ENCODE results near the gene STH.
"Not testable (repeated sequence)": the region's sequence is repeated elsewhere in the genome, so short reads cannot be mapped to it uniquely, and the experiment has no call there.

Gene STH

DNA sequence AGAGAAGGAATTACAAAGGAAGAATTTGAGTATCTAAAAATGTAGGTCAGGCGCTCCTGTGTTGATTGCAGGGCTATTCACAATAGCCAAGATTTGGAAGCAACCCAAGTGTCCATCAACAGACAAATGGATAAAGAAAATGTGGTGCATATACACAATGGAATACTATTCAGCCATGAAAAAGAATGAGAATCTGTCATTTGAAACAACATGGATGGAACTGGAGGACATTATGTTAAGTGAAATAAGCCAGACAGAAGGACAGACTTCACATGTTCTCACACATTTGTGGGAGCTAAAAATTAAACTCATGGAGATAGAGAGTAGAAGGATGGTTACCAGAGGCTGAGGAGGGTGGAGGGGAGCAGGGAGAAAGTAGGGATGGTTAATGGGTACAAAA is 7.0 kb downstream of the STH start:
- DNase-seq (ENCODE audit: low read depth in 2 of 2): not testable (repeated sequence)

DNA sequence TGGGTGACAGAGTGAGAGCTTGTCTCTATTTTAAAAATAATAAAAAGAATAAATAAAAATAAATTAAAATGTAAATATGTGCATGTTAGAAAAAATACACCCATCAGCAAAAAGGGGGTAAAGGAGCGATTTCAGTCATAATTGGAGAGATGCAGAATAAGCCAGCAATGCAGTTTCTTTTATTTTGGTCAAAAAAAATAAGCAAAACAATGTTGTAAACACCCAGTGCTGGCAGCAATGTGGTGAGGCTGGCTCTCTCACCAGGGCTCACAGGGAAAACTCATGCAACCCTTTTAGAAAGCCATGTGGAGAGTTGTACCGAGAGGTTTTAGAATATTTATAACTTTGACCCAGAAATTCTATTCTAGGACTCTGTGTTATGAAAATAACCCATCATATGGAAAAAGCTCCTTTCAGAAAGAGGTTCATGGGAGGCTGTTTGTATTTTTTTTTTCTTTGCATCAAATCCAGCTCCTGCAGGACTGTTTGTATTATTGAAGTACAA is 8.5 kb downstream of the STH start:
- DNase-seq (ENCODE audit: low read depth in 2 of 2): no peak

DNA sequence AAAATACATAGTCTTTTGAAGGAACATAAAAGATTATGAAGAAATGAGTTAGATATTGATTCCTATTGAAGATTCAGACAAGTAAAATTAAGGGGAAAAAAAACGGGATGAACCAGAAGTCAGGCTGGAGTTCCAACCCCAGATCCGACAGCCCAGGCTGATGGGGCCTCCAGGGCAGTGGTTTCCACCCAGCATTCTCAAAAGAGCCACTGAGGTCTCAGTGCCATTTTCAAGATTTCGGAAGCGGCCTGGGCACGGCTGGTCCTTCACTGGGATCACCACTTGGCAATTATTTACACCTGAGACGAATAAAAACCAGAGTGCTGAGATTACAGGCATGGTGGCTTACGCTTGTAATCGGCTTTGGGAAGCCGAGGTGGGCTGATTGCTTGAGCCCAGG is 9.5 kb downstream of the STH start:
- no peak for DNase-seq (ENCODE audit: low read depth in 2 of 2)

DNA sequence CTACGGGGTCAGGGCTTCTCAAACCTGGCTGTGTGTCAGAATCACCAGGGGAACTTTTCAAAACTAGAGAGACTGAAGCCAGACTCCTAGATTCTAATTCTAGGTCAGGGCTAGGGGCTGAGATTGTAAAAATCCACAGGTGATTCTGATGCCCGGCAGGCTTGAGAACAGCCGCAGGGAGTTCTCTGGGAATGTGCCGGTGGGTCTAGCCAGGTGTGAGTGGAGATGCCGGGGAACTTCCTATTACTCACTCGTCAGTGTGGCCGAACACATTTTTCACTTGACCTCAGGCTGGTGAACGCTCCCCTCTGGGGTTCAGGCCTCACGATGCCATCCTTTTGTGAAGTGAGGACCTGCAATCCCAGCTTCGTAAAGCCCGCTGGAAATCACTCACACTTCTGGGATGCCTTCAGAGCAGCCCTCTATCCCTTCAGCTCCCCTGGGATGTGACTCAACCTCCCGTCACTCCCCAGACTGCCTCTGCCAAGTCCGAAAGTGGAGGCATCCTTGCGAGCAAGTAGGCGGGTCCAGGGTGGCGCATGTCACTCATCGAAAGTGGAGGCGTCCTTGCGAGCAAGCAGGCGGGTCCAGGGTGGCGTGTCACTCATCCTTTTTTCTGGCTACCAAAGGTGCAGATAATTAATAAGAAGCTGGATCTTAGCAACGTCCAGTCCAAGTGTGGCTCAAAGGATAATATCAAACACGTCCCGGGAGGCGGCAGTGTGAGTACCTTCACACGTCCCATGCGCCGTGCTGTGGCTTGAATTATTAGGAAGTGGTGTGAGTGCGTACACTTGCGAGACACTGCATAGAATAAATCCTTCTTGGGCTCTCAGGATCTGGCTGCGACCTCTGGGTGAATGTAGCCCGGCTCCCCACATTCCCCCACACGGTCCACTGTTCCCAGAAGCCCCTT is 10.9 kb downstream of the STH start:
- DNase-seq (ENCODE audit: low read depth in 2 of 2): no peak

DNA sequence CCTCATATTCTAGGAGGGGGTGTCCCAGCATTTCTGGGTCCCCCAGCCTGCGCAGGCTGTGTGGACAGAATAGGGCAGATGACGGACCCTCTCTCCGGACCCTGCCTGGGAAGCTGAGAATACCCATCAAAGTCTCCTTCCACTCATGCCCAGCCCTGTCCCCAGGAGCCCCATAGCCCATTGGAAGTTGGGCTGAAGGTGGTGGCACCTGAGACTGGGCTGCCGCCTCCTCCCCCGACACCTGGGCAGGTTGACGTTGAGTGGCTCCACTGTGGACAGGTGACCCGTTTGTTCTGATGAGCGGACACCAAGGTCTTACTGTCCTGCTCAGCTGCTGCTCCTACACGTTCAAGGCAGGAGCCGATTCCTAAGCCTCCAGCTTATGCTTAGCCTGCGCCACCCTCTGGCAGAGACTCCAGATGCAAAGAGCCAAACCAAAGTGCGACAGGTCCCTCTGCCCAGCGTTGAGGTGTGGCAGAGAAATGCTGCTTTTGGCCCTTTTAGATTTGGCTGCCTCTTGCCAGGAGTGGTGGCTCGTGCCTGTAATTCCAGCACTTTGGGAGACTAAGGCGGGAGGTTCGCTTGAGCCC is 11.6 kb downstream of the STH start:
- DNase-seq (ENCODE audit: low read depth in 2 of 2): no peak

DNA sequence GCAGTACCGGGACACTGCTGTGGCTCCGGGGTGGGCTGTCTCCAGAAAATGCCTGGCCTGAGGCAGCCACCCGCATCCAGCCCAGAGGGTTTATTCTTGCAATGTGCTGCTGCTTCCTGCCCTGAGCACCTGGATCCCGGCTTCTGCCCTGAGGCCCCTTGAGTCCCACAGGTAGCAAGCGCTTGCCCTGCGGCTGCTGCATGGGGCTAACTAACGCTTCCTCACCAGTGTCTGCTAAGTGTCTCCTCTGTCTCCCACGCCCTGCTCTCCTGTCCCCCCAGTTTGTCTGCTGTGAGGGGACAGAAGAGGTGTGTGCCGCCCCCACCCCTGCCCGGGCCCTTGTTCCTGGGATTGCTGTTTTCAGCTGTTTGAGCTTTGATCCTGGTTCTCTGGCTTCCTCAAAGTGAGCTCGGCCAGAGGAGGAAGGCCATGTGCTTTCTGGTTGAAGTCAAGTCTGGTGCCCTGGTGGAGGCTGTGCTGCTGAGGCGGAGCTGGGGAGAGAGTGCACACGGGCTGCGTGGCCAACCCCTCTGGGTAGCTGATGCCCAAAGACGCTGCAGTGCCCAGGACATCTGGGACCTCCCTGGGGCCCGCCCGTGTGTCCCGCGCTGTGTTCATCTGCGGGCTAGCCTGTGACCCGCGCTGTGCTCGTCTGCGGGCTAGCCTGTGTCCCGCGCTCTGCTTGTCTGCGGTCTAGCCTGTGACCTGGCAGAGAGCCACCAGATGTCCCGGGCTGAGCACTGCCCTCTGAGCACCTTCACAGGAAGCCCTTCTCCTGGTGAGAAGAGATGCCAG is 12.9 kb downstream of the STH start:
- DNase-seq (ENCODE audit: low read depth in 2 of 2): no peak

DNA sequence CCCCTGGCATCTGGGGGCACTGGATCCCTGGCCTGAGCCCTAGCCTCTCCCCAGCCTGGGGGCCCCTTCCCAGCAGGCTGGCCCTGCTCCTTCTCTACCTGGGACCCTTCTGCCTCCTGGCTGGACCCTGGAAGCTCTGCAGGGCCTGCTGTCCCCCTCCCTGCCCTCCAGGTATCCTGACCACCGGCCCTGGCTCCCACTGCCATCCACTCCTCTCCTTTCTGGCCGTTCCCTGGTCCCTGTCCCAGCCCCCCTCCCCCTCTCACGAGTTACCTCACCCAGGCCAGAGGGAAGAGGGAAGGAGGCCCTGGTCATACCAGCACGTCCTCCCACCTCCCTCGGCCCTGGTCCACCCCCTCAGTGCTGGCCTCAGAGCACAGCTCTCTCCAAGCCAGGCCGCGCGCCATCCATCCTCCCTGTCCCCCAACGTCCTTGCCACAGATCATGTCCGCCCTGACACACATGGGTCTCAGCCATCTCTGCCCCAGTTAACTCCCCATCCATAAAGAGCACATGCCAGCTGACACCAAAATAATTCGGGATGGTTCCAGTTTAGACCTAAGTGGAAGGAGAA is 13.5 kb downstream of the STH start:
- no peak for DNase-seq (ENCODE audit: low read depth in 2 of 2)

DNA sequence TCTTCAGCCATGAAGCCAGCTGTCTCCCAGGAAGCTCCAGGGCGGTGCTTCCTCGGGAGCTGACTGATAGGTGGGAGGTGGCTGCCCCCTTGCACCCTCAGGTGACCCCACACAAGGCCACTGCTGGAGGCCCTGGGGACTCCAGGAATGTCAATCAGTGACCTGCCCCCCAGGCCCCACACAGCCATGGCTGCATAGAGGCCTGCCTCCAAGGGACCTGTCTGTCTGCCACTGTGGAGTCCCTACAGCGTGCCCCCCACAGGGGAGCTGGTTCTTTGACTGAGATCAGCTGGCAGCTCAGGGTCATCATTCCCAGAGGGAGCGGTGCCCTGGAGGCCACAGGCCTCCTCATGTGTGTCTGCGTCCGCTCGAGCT is 14.1 kb downstream of the STH start:
- no peak for DNase-seq (ENCODE audit: low read depth in 2 of 2)

DNA sequence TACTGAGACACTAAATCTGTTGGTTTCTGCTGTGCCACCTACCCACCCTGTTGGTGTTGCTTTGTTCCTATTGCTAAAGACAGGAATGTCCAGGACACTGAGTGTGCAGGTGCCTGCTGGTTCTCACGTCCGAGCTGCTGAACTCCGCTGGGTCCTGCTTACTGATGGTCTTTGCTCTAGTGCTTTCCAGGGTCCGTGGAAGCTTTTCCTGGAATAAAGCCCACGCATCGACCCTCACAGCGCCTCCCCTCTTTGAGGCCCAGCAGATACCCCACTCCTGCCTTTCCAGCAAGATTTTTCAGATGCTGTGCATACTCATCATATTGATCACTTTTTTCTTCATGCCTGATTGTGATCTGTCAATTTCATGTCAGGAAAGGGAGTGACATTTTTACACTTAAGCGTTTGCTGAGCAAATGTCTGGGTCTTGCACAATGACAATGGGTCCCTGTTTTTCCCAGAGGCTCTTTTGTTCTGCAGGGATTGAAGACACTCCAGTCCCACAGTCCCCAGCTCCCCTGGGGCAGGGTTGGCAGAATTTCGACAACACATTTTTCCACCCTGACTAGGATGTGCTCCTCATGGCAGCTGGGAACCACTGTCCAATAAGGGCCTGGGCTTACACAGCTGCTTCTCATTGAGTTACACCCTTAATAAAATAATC is 14.6 kb downstream of the STH start:
- no peak for DNase-seq (ENCODE audit: low read depth in 2 of 2)

DNA sequence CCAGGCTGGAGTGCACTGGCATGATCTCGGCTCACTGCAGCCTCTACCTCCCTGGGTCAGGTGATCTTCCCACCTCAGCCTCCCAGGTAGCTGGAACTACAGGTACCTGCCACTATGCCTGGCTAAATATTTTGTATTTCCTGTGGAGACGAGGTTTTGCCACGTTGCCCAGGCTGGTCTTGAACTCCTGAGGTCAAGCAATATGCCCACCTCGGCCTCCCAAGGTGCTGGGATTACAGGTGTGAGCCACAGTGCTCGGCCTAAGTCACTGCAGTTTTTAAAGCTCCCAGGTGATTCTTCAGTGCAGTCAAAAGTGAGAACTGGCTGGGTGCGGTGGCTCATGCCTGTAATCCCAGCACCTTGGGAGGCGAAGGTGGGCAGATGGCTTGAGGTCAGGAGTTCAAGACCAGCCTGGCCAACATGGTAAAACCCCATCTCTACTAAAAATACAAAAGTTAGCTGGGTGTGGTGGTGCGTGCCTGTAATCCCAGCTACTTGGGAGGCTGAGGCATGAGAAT is 20.4 kb downstream of the STH start:
- DNase-seq (ENCODE audit: low read depth in 2 of 2): not testable (repeated sequence)

DNA sequence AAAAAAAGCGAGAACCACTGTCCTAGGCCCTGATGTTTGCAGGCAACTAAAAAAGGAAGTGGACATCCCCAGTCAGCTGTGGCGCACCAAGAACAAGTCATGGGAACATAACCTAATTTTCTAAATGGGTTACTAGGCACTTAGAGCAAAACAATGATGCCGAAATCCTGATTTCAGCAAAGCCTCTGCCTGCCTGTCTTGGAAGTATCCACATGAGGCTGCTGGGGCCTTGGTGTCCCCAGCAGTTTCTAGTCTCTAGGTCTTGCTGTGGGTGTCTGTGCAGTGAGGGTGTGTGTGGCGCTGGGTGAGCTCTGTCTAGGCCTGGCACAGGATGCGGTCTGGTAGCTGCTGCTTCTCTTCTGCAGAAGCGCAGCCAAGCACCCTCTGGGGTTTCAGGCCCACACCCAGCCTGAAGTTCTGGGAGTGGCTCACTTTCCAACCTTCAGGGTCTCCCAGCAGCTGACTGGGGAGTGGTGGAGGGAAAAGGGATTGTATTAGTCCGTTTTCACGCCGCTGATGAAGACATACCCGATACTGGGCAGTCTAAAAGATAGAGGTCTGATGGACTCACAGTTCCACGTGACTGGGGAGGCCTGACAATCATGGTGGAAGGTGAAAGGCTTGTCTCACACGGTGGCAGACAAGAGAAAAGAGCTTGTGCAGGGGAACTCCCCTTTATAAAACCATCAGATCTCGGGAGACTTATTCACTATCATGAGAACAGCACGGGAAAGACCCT is 21.1 kb downstream of the STH start:
- peak; percentile 34 to 52 for DNase-seq (ENCODE audit: low read depth in 2 of 2)

DNA sequence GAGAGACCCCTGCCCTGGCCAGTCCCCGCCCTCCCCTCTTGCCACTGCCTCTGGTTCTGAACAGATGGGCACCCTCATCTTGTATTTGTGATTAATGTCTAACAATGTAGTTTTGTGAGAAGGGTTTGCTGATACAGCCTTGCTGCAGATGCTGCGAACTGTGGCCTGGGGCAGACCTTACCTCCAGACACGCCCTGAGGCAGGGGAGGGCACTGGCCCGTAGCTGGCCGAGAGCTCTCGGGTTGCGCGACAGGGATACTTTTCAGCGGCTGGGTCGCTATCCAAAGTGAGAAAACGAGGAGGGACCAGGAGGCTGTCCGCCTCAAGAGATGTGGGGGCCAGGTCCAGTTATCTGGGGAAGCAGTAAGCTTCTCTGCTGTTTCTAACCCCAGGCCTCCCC is 21.9 kb downstream of the STH start:
- DNase-seq (ENCODE audit: low read depth in 2 of 2): no peak

DNA sequence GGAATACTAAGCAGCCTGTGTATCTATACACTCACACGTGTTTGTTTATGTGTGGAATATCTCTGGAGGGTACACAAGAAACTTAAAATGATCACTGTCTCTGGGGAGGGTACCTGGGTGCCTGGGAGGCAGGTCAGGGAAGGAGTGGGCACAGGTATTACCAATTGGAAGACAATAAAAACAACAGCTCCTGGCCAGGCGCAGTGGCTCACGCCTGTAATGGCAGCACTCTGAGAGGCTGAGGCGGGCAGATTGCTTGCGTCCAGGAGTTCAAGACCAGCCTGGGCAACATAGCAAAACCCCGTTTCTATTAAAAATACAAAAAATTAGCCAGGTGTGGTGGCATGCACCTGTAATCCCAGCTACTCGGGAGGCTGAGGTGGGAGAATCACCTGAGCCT is 24.3 kb downstream of the STH start:
- DNase-seq (ENCODE audit: low read depth in 2 of 2): not testable (repeated sequence)

DNA sequence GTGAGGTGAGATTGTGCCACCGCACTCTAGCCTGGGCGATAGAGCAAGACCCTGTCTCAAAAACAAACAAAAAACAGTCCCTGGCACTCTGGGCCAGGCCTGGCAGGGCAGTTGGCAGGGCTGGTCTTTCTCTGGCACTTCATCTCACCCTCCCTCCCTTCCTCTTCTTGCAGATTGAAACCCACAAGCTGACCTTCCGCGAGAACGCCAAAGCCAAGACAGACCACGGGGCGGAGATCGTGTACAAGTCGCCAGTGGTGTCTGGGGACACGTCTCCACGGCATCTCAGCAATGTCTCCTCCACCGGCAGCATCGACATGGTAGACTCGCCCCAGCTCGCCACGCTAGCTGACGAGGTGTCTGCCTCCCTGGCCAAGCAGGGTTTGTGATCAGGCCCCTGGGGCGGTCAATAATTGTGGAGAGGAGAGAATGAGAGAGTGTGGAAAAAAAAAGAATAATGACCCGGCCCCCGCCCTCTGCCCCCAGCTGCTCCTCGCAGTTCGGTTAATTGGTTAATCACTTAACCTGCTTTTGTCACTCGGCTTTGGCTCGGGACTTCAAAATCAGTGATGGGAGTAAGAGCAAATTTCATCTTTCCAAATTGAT is 24.8 kb downstream of the STH start:
- DNase-seq (ENCODE audit: low read depth in 2 of 2): no peak

DNA sequence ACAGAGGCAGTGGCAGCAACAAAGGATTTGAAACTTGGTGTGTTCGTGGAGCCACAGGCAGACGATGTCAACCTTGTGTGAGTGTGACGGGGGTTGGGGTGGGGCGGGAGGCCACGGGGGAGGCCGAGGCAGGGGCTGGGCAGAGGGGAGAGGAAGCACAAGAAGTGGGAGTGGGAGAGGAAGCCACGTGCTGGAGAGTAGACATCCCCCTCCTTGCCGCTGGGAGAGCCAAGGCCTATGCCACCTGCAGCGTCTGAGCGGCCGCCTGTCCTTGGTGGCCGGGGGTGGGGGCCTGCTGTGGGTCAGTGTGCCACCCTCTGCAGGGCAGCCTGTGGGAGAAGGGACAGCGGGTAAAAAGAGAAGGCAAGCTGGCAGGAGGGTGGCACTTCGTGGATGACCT is 25.5 kb downstream of the STH start:
- DNase-seq (ENCODE audit: low read depth in 2 of 2): no peak

DNA sequence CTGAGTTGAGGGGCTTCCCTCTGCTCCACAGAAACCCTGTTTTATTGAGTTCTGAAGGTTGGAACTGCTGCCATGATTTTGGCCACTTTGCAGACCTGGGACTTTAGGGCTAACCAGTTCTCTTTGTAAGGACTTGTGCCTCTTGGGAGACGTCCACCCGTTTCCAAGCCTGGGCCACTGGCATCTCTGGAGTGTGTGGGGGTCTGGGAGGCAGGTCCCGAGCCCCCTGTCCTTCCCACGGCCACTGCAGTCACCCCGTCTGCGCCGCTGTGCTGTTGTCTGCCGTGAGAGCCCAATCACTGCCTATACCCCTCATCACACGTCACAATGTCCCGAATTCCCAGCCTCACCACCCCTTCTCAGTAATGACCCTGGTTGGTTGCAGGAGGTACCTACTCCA is 26.0 kb downstream of the STH start:
- no peak for DNase-seq (ENCODE audit: low read depth in 2 of 2)

DNA sequence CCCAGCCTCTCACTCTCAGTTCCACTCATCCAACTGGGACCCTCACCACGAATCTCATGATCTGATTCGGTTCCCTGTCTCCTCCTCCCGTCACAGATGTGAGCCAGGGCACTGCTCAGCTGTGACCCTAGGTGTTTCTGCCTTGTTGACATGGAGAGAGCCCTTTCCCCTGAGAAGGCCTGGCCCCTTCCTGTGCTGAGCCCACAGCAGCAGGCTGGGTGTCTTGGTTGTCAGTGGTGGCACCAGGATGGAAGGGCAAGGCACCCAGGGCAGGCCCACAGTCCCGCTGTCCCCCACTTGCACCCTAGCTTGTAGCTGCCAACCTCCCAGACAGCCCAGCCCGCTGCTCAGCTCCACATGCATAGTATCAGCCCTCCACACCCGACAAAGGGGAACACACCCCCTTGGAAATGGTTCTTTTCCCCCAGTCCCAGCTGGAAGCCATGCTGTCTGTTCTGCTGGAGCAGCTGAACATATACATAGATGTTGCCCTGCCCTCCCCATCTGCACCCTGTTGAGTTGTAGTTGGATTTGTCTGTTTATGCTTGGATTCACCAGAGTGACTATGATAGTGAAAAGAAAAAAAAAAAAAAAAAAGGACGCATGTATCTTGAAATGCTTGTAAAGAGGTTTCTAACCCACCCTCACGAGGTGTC is 26.6 kb downstream of the STH start:
- no peak for DNase-seq (ENCODE audit: low read depth in 2 of 2)

DNA sequence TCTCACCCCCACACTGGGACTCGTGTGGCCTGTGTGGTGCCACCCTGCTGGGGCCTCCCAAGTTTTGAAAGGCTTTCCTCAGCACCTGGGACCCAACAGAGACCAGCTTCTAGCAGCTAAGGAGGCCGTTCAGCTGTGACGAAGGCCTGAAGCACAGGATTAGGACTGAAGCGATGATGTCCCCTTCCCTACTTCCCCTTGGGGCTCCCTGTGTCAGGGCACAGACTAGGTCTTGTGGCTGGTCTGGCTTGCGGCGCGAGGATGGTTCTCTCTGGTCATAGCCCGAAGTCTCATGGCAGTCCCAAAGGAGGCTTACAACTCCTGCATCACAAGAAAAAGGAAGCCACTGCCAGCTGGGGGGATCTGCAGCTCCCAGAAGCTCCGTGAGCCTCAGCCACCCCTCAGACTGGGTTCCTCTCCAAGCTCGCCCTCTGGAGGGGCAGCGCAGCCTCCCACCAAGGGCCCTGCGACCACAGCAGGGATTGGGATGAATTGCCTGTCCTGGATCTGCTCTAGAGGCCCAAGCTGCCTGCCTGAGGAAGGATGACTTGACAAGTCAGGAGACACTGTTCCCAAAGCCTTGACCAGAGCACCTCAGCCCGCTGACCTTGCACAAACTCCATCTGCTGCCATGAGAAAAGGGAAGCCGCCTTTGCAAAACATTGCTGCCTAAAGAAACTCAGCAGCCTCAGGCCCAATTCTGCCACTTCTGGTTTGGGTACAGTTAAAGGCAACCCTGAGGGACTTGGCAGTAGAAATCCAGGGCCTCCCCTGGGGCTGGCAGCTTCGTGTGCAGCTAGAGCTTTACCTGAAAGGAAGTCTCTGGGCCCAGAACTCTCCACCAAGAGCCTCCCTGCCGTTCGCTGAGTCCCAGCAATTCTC is 27.4 kb downstream of the STH start:
- no peak for DNase-seq (ENCODE audit: low read depth in 2 of 2)
